GM12878 (cell line): Measurements from ENCODE around the gene MRC2. TPM values are rescaled to one million over a fixed set of nuclear protein-coding genes. Genes with fewer than 3 reads are reported as not detected.

Experiments
- ATAC-seq: fragments of 200-7000 bp; cut with Tn5 transposase; 3 replicates; pipeline ENCODE4 v1.9.1; 2020; ENCODE audit warnings: mild to moderate bottlenecking, moderate library complexity
- BruUV-seq: library from RNA; stranded (reverse); fragments of 400-500 nt; replicated peaks from 2 replicates; lab custom pipeline; 2021; lab: Mats Ljungman, UMichigan
- CTCF ChIA-PET: fragments of 300-600 bp; sonication (Branson Sonifier 250); formaldehyde crosslinking; extraction: SDS; loops from one replicate; lab custom pipeline; 2021; ENCODE audit warnings: inconsistent platforms; lab: Yijun Ruan, JAX
- POLR2A ChIA-PET: fragments of 350-600 bp; formaldehyde crosslinking; extraction: SDS; loops from one replicate; lab custom pipeline; 2021; ENCODE audit warnings: inconsistent platforms; lab: Charles Lee
- RAD21 ChIA-PET: fragments of 300-600 bp; sonication (Branson Sonifier 250); formaldehyde crosslinking; loops from one replicate; lab custom pipeline; 2023; ENCODE audit warnings: antibody characterized with exemption; ENCODE audit not compliant: unreplicated experiment; lab: Charles Lee
- SMC1A ChIA-PET: fragments of 300-600 bp; sonication (Branson Sonifier 250); formaldehyde crosslinking; loops from one replicate; lab custom pipeline; 2023; ENCODE audit not compliant: unreplicated experiment, uncharacterized antibody; lab: Charles Lee
- DNase-seq: peaks from one replicate; pipeline ENCODE4 v3.0.0-alpha.2; 2011; ENCODE audit warnings: low read depth, low spot score
- FAIRE-seq: peaks from 3 replicates; lab custom pipeline; 2011; peaks lifted over from hg19 to GRCh38; lab: Jason Lieb, UNC
- H2AFZ ChIP-seq: 2 replicates; pipeline ENCODE4 v1.6.0; 2011; ENCODE audit warnings: low read depth, low read length, control low read depth; ENCODE audit not compliant: control insufficient read depth
- H3K27ac ChIP-seq: 2 replicates; pipeline ENCODE4 v1.5.1; 2011; ENCODE audit warnings: control low read depth; ENCODE audit not compliant: control insufficient read depth, insufficient read depth
- H3K27me3 ChIP-seq, 2 experiments: replicated peaks in 1 of 2; 2 replicates each; pipeline versions ENCODE4 v1.6.0 to v1.6.1; 2011; ENCODE audit warnings: low read length in 1 of 2; ENCODE audit not compliant: control insufficient read depth in 2 of 2, insufficient read depth in 2 of 2
- H3K36me3 ChIP-seq, 2 experiments: 2 replicates each; pipeline ENCODE4 v1.5.1; 2011; ENCODE audit warnings: low read length in 1 of 2; ENCODE audit not compliant: control insufficient read depth in 2 of 2, insufficient read depth in 2 of 2
- H3K4me1 ChIP-seq: 2 replicates; pipeline ENCODE4 v1.6.1; 2011; ENCODE audit warnings: mild to moderate bottlenecking, low read length, moderate library complexity, mixed read lengths; ENCODE audit not compliant: control insufficient read depth, insufficient read depth
- H3K4me2 ChIP-seq: 2 replicates; pipeline ENCODE4 v1.6.0; 2011; ENCODE audit warnings: control low read depth; ENCODE audit not compliant: control insufficient read depth, insufficient read depth
- H3K4me3 ChIP-seq: fragments of 200-600 bp; sonication (generic); 2 replicates; pipeline ENCODE4 v1.5.1; 2016
- H3K79me2 ChIP-seq: 2 replicates; pipeline ENCODE4 v1.6.0; 2011; ENCODE audit warnings: low read length; ENCODE audit not compliant: control insufficient read depth, insufficient read depth
- H3K9ac ChIP-seq: 2 replicates; pipeline ENCODE4 v1.8.0; 2011; ENCODE audit warnings: low read length, control low read depth, mixed read lengths; ENCODE audit not compliant: control insufficient read depth, insufficient read depth
- H3K9me3 ChIP-seq: replicated peaks from 3 replicates; pipeline ENCODE4 v1.5.1; 2011; ENCODE audit warnings: mild to moderate bottlenecking, low read length; ENCODE audit not compliant: control insufficient read depth, insufficient read depth
- H4K20me1 ChIP-seq: 2 replicates; pipeline ENCODE4 v1.6.0; 2011; ENCODE audit not compliant: control insufficient read depth, insufficient read depth
- ATF2 ChIP-seq: IDR thresholded peaks from 2 replicates; pipeline ENCODE4 v1.6.1; 2012; ENCODE audit warnings: low read length, inconsistent platforms
- IRF3 ChIP-seq: fragments of 450-650 bp; IDR thresholded peaks from 2 replicates; pipeline ENCODE4 v1.6.1; 2014; ENCODE audit warnings: mild to moderate bottlenecking
- POLR2AphosphoS5 ChIP-seq: IDR thresholded peaks from 2 replicates; pipeline ENCODE4 v1.6.1; 2011; ENCODE audit warnings: mild to moderate bottlenecking, low read length, inconsistent platforms
- ZBTB33 ChIP-seq: fragments of 450-650 bp; IDR thresholded peaks from 2 replicates; pipeline ENCODE4 v1.6.1; 2017; ENCODE audit warnings: mild to moderate bottlenecking
- WGBS: methylation state at CpG from one replicate; pipeline ENCODE4 v1.1.6; 2016; ENCODE audit warnings: low lambda C conversion rate; ENCODE audit not compliant: insufficient replicate concordance, insufficient coverage; ENCODE audit errors: missing lambda C conversion rate; 5-methylcytosine and 5-hydroxymethylcytosine counted together
- in situ Hi-C: fragments of 300-500 bp; cut with MboI; formaldehyde crosslinking; loops from 9 replicates; pipeline ENCODE4 v1.14.3; 2018; ENCODE audit warnings: mixed read lengths
- intact Hi-C: fragments of 100-400 bp; cut with micrococcal nuclease; formaldehyde crosslinking; loops from one replicate; pipeline ENCODE4 v1.14.2; 2022; ENCODE audit not compliant: unreplicated experiment
- polyA plus RNA-seq, 11 experiments: library from polyadenylated mRNA; depleted of rRNA in 4 of 11; unstranded in 6 of 11; stranded (reverse) in 5 of 11; fragments of >200 nt; fragmentation: Nextera tagmentation in 4 of 11; fragmentation: Illumina TruSeq in 1 of 11; extraction: Ambion mirVana in 4 of 11; extraction: Trizol in 1 of 11; gene quantifications; 1 replicate in 1 of 11; 2 replicates in 10 of 11; pipeline versions ENCODE4 v1.2.1 to v1.2.3, GENCODE V29; 2011 to 2016; ENCODE audit warnings: inconsistent platforms in 2 of 11, missing spikeins in 2 of 11, low read depth in 1 of 11
- total RNA-seq, 4 experiments: library from RNA; depleted of rRNA in 3 of 4; stranded (reverse); fragments of >200 nt in 3 of 4; fragmentation: Illumina TruSeq in 1 of 4; extraction: Trizol in 1 of 4; gene quantifications; 2 replicates each; pipeline versions ENCODE4 v1.2.1 to v1.2.3, GENCODE V29; 2013 to 2021

Gene MRC2
- total and polyA plus RNA-seq, 10 of the 15 experiments (the other 5 are each of a cell fraction or from before 2014, with no cell fraction given) = 0.04 to 0.96 (median 0.30) TPM; not detected in 1

GRCh38 chr17:62676231-62676943 lies 48.9 kb downstream of the MRC2 start:
- intact Hi-C loops = no loop called here
- Histone ChIP-seq H4K20me1 (peaks cover 2% of the 10 kb centered on the region; the same call in 1 of the 2 replicates), H3K36me3 (no peaks in the 10 kb centered on the region), H2AFZ (no peak overlapping the region), H3K4me3 (no peak overlapping the region), H3K4me2 (no peak overlapping the region), H3K9me3 (no peaks in the 10 kb centered on the region), H3K27ac (no peak overlapping the region), H3K79me2 (no peaks in the 10 kb centered on the region), H3K27me3 (no peaks in the 10 kb centered on the region), H3K9ac (no peak overlapping the region)
- in situ Hi-C loops = no loop called here
- 74% methylated on average over 16 of the region's 16 CpGs for WGBS
- ATAC-seq (no peak), DNase-seq (no peak)
- SMC1A ChIA-PET = no interaction called here
- BruUV-seq = no TSS peak
- POLR2A ChIA-PET = no interaction called here
- RAD21 ChIA-PET = no interaction called here
- no peak for TF ChIP-seq POLR2AphosphoS5
- TF ChIP-seq IRF3 = no peak
- TF ChIP-seq ZBTB33 = no peak
- TF ChIP-seq ATF2 = no peak
- TF ChIP-seq, all 136 proteins: peak for 0
- no peaks in the 10 kb centered on the region for H3K4me1 ChIP-seq
- CTCF ChIA-PET = no interaction called here
- no peak for FAIRE-seq
